HG02588 (cell line): Measurements from ENCODE around the gene ZNF862.

Experiments
- ATAC-seq: cut with Tn5 transposase; IDR thresholded peaks from one replicate; pipeline ENCODE4 v1.9.1; 2021; ENCODE audit warnings: mild to moderate bottlenecking, moderate library complexity; ENCODE audit not compliant: unreplicated experiment

Gene ZNF862

DNA sequence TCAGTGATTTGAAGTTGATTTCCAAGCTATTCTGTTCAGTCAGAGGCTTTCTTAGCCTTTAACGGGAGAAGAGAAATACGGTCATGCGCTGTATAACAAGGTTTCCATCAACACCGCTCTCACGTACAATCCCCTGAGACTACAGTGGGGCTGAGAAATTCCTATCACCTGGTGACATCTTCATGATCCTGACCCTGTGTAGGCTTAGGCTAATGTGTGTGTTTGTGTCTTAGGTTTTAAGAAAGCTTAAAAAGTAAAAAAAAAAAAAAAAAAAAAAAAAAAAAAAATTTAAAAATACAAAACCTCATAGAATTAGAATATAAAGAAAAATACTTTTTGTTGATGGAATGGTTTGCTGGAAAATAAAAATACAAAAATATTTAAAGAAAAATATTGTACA lies 1.8 kb downstream of the ZNF862 start:
- ATAC-seq = no peak

DNA sequence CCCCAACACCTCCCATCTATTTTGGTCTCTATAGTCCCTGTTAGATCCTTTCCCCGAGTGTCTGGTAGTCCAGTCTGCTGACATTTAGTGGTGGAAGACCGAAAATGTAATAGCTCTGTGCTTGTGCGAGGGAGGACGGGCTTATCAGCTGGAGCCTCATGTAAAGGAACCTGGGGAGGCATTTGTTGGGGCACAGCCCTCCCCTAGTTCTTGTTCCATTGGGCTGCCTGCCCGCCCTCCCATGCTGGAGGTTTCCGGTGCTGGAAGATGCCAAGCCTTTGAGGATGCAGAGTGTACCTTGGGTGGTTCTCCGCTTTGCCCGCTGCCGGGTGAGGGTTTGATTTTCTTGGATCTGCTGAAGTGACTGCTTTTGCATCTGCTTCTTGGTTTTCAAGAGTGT lies 5.4 kb downstream of the ZNF862 start:
- ATAC-seq = no peak

DNA sequence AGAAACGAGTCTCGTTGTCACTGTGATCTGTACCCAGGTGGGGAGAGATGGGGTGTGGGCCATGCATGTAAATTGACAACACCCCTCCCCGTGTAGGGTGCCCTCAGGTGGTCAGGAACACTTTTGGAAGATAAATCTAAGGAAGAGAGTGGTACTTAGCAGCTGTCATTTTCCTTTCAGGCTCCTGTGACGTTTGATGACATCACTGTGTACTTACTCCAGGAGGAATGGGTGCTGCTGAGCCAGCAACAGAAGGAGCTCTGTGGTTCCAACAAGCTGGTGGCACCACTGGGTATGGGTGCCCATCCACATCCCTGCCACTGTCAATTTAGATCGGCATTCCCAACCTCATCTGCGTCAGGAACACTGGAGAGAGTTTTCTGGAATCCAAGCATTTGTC lies 6.3 kb downstream of the ZNF862 start:
- no peak for ATAC-seq

DNA sequence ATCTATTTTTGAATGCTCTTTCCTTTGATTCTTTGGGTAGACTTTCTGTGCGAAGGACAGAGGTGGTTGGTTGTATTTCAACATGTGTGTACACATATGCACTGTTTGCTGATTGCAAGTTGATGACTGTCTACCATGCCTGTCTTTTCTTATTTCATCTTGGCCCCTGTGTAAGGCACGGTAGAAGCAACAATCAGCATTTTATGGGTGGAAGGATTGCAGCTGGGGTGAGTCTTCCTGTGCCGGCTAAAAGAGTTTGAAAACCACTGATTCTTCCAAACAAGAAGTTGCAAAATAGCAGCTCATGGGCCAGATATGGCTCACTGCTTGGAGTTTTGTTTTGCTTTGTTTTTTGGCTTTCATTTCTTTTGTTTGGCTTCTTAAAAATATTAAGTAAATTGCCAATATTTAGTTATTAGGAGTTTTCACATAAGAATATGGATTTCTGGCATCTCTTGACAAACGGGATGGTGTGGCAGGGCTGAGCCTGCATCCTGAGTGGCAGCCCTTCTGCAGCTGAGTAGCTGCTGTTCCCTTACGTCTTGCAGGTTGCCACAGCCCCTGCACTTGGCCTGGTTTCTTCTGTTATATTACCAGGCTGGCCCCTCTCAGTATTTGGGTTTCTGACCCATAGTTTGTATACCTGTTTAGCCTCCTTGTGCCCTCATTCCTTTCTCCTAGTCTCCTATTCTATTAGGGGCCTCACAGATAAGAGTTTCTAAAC lies 7.2 kb downstream of the ZNF862 start:
- ATAC-seq = no peak

DNA sequence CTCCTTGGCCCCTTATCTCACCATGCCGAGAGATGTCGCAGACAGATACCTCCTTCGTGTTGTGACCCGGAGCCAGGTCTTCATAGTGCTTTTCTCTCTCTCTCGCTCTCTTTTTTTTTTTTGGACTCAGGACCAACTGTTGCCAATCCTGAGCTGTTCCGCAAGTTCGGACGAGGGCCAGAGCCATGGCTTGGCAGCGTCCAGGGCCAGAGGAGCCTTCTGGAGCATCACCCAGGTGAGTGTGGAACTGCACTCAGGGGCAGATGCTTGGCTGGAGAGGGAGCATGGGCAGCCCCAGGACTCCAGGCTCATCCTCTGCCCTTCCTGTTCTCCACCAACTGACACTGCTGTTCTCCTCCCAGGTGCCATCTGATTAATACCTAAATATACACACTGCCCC lies 7.8 kb downstream of the ZNF862 start:
- no peak for ATAC-seq

DNA sequence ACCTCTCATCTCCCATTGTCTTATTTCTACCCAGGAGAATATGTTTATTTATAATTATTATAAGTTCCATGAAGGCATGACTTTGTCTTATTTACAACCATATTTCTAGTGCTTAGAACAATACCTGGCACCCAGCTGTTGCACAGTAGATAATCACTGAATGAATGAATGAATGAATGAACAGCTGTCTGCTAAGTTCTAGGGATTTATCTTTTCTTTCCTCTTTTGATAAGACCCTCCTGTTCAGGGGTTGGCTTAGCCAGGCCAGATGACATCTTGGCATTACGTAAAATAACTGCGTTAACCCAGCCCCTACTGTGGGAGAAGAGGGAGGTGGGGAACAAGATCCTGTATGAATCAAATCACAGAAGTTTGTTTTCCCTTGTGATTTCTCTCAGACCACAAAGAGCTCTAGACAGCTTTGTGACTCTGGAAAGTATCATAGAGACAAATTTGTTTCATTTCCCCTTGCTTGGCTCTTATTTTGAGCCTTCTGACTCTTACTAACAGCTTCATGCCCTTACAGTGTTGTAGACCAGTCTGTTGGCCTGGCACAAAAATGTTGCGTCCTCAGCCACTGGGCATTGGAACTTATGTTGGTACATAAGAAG lies 8.4 kb downstream of the ZNF862 start:
- ATAC-seq = peak; percentile 79

DNA sequence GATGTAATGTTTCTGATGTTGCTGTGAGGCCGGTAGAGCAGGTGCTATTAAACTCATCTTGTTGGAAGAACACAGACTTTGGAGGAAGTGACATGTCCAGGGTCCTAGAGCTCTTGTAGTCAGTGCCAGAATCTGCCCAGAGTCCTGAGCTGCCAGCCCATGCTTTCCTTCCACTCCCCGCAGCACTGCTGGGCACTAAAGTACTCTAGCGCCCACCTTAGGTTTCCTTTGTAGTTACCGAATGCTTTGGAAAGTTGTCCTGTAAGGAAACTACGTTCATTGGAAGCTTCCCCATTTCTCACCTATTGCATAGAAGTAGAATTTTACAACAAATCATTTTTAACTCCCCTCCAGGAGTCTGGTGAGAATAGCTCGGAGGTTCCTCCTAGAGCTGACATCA lies 11.0 kb downstream of the ZNF862 start:
- ATAC-seq = no peak

DNA sequence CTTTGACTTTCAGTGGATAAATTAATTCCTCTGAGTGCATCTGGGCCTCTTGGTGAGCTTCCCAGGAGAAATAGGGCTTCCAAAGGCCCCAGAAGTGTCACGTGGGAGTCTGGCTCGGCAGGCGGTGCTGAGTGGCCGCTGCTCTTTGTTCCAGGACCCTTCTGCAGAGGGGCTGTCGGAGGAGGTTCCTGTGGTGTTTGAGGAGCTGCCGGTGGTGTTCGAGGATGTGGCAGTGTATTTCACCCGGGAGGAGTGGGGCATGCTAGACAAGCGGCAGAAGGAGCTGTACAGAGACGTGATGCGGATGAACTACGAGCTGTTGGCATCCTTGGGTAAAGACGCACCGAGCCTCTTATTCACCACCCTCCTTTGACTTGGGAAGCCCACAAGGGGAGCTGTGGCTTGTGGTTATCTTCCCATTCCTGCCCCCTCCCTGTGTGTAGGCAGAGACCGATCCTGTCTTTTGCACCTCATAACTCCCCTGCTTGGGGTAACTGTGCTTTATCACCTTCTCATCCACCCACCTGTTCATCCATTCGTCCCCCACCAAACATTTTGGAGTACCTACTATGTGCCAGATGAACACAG lies 11.9 kb downstream of the ZNF862 start:
- no peak for ATAC-seq

DNA sequence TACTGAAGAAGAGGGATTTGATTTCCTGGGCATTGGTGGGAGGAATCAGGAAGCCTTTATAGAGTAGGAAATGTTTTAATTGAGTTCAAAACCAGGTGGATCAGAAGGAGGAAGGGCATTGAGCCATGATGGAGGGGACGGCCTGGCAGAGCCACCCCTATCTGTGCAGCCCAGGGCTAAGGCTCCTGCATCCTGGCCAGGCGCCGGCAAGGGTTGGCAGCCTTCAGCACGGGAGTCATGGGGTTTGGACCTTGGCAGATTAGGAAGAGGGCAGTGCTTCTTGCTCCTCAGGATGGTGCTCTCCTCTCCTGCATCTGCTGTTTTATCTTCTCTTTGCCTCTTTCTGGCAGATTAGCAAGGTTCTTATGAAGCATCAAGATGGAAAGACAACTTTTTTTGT lies 12.5 kb downstream of the ZNF862 start:
- no peak for ATAC-seq

DNA sequence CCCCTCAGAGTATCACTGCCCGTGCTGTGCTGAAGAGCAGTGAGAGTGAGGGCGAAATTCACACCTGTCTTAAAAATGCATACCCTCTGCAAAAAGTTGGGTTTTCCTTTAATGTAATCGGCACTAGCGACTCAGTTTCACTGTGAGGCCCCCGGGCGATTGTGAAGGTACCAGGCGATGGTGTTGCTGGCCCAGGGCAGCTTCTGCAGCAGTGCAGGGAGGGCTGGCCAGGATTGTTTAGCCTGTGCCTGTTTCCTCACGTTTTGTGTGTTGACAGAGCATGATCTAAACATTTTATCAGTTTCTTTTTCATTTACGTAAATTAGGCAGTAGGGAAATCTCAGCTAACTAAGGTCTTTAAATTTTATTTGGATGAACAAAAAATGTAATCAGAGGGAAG lies 13.3 kb downstream of the ZNF862 start:
- ATAC-seq = no peak

DNA sequence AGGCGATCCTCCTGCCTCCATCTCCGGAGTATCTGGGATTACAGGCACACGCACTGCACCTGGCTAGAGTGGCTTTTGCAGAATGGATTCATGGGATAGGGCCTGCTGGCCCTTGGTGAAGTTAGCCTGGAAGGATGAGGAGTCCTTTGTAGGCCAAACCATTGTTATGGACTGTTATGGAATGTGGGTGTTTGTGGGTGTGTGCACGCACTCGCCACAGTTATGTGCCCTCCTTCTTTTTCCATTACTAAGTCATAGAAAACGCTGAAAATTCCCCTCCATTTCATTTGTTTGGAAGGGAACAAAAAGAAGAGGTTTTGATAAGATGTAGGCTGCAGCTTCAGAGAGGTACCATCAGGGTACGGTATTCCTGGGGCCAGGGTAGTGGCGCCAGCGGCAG lies 15.0 kb downstream of the ZNF862 start:
- ATAC-seq = no peak

DNA sequence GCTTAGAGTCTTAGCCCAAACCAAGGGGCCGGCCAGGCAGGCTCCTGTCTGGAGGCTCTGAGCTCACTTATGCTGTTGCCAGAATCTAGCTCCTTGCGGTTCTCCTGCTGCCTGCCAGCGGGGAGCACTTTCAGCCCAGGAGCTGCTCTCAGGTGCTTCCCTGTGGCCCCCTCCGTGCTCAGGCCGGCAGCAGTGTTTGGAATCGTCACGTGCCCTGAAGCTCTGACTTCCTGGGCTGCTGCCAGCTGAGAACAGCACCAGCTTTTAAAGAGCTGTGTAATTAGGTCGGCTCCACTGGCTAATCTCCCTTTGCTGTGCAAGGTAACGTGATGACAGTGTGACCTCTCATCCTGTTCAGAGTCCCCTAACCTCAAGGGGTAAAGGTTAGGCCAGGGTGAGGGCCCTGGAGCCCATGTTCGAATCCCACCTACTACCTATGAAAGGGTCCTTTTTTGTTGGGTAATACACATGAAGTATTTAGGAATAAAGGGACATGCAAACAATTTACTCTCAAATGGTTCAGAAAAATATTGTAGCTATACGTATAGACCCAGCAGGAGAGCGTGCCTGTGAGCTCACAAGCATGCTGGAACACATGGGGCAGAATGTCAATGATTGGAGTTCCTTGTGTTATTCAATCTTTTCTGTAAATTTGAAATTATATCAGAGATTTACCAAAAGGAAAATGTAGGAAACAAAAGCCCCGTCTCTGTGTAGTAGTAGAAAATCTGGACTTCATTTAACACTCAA lies 16.6 kb downstream of the ZNF862 start:
- no peak for ATAC-seq

DNA sequence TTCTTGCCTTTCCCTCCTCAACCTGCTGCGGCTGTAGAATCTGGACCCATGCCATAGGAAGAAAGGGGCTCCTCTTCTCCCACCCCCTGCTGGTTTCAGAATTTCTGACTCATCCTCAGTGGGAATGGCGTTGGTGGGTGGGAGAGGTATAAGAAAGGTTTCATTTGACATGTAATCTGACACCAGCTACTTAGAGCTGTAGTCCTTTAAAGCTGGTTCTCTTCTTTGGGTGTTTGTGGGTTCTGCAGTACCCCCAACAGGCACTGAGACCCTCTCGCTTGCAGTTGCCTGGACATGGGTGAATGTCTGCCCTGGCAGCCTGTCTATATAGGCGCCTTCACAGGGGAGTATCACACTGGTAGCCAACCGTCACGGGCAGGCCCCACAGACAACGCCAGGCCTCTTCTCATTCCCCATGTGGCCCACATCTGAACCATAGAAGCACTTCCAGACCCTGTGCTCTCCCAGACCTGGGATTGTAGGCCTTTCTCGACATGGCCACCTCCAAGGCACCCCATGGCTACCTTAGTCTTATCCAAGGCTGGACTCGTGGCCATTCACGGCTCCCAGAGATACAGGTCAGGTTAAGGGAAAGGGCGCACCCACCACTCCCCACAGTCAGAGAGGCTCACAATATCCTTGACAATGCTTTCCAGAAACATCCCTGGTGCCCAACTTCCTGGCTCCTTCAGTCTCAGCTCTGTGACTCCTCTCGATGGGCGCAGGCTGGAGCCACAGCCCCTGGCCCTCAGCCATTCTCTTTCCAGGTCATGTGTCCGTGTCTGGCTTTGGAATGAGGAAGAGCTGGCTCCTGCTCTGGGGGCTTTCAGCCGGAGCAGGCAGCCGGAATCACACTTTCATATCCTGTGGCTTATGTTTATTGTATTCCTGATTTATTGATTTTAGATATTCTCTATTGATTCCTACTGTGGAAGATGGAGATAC lies 17.5 kb downstream of the ZNF862 start:
- no peak for ATAC-seq

DNA sequence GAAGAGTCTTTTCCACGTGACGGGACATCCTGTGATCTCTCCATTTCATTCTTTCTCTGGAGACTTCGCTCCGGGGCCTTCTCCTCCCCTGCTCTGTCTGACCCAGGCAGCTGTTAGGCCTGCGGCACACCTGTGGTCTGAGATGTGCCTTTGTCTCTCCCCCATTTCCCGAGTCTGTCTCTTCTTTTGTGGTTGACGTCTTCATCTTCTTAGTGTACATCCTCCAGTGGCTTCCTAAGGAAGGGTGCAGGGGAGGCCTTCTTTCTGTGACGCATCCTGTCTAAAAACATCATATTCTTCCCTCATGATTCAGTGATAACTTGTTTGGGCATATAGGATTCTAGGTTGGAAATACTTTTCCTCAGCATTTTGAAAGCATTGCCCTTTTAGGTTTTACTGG lies 18.4 kb downstream of the ZNF862 start:
- no peak for ATAC-seq

DNA sequence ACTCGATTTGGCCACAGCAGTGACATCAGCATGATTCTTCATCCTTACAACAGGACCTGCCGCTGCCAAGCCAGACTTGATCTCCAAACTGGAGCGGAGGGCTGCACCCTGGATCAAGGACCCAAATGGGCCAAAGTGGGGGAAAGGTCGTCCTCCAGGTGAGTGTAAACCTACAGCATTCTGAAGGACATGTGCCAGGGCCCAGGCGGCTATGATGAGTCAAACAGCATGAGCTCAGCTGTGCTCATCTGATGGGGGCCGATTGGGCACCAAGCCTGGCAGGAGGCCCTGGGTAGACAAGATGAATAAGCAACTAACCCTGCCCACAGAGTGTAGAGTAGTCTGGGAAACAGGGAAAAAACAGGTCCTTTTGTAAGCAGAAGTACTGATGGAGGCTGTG lies 21.2 kb downstream of the ZNF862 start:
- ATAC-seq = no peak

DNA sequence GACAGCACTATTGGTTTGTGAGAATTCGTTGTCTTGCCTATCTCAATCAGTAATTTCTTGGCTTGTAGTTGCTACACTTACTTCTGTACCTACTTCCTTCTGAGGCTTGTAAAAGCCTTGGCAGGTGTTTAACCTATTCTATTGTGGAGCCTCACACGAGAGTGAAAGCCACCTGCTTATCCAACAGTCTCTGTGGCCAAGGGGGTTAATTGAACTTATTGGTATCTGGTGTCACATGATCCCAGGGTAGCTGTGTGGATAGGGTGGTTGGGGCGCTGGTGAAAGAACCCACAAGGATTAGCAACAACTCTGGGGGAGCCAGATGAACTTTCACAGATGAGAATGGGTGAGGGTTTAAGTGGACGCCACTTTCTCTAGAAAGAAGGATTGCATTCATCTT lies 21.7 kb downstream of the ZNF862 start:
- ATAC-seq = no peak

DNA sequence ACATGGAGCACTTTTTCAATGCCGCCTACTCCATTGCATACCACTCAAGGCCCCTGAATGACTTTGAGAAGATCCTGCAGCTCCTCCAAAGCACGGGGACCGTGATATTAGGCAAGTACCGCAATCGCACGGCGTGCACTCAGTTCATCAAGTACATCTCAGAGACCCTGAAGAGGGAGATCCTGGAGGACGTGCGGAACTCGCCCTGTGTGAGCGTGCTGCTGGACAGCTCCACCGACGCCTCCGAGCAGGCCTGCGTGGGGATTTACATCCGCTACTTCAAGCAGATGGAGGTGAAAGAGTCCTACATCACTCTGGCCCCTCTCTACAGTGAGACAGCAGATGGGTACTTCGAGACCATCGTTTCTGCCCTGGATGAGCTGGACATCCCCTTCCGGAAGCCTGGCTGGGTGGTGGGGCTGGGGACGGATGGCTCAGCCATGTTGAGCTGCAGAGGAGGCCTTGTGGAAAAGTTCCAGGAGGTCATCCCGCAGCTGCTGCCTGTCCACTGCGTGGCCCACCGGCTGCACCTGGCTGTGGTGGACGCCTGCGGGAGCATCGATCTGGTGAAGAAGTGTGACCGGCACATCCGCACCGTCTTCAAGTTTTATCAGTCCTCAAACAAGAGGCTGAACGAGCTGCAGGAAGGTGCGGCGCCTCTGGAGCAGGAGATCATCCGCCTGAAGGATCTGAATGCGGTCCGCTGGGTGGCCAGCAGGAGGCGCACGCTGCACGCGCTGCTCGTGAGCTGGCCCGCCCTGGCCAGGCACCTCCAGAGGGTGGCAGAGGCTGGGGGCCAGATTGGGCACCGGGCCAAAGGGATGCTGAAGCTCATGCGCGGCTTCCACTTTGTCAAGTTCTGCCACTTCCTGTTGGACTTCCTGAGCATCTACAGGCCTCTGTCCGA lies 22.9 kb downstream of the ZNF862 start:
- ATAC-seq = no peak

DNA sequence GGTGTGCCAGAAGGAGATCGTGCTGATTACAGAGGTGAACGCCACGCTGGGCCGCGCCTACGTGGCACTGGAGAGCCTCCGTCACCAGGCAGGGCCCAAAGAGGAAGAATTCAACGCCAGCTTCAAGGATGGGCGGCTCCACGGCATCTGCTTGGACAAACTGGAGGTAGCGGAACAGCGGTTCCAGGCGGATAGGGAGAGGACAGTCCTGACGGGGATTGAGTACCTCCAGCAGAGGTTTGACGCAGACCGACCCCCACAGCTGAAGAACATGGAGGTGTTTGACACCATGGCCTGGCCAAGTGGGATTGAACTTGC lies 23.5 kb downstream of the ZNF862 start:
- no peak for ATAC-seq

DNA sequence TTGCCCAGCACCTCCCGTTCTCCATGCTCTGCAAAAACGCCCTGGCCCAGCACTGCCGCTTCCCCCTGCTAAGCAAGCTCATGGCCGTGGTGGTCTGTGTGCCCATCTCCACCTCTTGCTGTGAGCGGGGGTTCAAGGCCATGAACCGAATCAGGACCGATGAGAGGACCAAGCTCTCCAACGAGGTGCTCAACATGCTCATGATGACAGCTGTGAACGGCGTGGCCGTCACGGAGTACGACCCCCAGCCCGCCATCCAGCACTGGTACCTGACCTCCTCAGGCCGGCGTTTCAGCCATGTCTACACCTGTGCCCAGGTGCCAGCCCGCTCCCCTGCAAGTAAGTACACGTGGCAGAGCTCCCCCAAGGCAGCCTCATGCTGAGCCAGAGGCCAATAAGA lies 24.0 kb downstream of the ZNF862 start:
- ATAC-seq = no peak

DNA sequence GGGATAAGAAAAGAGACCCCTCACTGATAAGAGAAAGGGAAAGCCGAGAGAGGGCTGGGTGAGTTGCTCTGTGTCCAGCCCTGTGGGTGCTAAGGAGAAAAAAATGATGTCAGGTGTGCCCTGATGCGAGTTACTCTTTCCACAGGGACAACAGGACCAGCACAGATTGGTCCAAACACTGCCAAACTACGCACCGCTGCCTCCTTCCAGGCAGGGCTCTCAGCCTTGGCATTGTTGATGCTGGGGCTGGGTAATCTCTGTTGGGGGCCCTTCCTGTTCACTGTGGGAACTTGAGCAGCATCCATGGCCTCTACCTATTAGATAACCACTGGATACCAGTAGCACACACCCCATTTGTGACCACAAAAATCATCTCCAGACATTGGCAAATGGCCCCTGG lies 25.3 kb downstream of the ZNF862 start:
- no peak for ATAC-seq
